ENCODE results near the gene KIR3DL2.

- TF ChIP-seq CTCF (IDR thresholded peaks at IDR 0.05) (no peak), POLR2A (IDR thresholded peaks at IDR 0.05) (no peak)
These were observed 25.3 kb downstream of the KIR3DL2 start for GRCh38 chr19:54875506-54875905.
